22Rv1 (cell line): Measurements from ENCODE around the gene WTAP.

Source experiments
- CTCF ChIP-seq: fragments of 450-650 bp; IDR thresholded peaks from 2 replicates; pipeline ENCODE4 v1.5.1; 2017; ENCODE audit warnings: mild to moderate bottlenecking
- ZFX ChIP-seq: fragments of 450-650 bp; IDR thresholded peaks from 2 replicates; pipeline ENCODE4 v1.6.1; 2017; ENCODE audit warnings: antibody characterized with exemption, borderline replicate concordance

- TF ChIP-seq CTCF (no peak), ZFX (no peak)
Observed at GRCh38 chr6:159719287-159719686, 8.0 kb upstream of the WTAP start.
